ENCODE measurements around the gene ETHE1. TPM values are rescaled to one million over a fixed set of nuclear protein-coding genes. Genes with fewer than 3 reads are reported as not detected.

ETHE1 gene
- total RNA-seq, 2 donors from 2014 or later, result 32.8 to 122 TPM

DNA sequence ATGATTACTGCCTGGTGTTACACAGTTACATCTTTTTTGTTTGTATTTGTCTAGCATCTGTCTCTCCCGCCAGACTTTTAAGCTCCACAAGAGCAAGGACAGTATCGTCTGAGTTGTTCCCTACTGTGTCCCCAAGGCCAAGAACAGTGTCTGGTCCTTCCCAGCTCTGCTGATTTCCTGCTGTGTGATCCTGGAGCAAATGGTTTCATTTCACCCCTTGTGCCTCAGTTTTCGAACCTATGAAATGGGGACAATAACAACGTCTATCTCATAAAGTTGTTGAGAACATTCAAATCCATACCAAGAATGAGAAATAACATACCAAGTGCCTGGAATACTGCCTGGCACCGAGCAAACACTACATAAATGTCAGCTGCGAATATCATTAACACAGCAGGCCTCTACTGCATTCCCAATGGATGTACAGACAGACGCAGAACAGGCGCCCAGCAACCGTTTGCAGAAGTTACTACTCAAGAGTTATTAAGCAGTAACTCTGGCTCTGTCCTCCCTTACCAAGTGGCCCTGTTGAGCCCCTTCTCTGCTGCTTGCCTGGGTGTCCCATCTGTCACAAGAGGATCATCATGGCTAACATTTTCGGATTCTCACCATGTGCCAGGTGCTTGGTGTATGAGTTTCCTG is 36.9 kb upstream of the ETHE1 start:
- TF ChIP-seq, protein P1, sequence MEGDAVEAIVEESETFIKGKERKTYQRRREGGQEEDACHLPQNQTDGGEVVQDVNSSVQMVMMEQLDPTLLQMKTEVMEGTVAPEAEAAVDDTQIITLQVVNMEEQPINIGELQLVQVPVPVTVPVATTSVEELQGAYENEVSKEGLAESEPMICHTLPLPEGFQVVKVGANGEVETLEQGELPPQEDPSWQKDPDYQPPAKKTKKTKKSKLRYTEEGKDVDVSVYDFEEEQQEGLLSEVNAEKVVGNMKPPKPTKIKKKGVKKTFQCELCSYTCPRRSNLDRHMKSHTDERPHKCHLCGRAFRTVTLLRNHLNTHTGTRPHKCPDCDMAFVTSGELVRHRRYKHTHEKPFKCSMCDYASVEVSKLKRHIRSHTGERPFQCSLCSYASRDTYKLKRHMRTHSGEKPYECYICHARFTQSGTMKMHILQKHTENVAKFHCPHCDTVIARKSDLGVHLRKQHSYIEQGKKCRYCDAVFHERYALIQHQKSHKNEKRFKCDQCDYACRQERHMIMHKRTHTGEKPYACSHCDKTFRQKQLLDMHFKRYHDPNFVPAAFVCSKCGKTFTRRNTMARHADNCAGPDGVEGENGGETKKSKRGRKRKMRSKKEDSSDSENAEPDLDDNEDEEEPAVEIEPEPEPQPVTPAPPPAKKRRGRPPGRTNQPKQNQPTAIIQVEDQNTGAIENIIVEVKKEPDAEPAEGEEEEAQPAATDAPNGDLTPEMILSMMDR (IDR thresholded peaks at IDR 0.05), result no peak
- TF ChIP-seq POLR2A (IDR thresholded peaks at IDR 0.05) (no peak), POLR2AphosphoS5 (IDR thresholded peaks at IDR 0.05) (no peak)
- H3K9me3 ChIP-seq, result no peaks in the 10 kb centered on the region
- no peaks in the 10 kb centered on the region for H3K36me3 ChIP-seq
- H3K27me3 ChIP-seq (replicated peaks; ENCODE audit: insufficient read depth), result no peaks in the 10 kb centered on the region
- no peak overlapping the region for H3K27ac ChIP-seq
- DNase-seq (ENCODE audit: low spot score), result no peak
- 93% methylated on average over 10 of the region's 10 CpGs for WGBS
- intact Hi-C loops (cut with DNase I), result no loop called here
- H3K4me3 ChIP-seq, result no peak overlapping the region
- H3K4me1 ChIP-seq (replicated peaks), result no peaks in the 10 kb centered on the region

DNA sequence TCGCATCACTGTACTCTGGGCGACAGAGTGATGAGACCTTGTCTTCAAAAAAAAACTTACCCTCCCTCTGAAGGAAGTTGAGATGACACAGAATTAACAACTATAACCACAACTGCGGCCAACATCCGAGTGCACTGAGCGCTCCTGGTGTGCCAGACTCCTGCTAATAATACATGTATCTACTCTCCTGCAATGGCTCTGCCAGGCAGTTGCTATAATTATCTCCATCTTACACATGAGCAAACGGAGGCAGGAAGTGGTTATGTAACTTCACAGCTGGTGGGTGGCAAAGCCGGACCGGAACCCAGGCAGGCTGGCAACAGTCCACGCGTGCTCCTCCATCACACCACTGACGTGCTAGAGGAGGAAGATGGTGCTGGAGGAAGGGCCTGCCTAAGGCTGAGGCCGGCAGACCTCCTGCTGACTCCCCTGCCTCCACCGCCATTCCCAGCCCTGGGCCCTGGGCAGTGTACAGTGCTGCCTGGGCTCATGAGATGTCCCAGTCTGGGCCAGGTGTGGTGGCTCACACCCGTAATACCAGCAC is 35.8 kb upstream of the ETHE1 start:
- Histone ChIP-seq H3K36me3 (no peaks in the 10 kb centered on the region), H3K4me3 (no peak overlapping the region), H3K27me3 (replicated peaks; ENCODE audit: insufficient read depth) (no peaks in the 10 kb centered on the region), H3K4me1 (replicated peaks) (no peaks in the 10 kb centered on the region), H3K27ac (no peak overlapping the region), H3K9me3 (no peaks in the 10 kb centered on the region)
- intact Hi-C loops (cut with DNase I), result no loop called here
- TF ChIP-seq, protein P1 (IDR thresholded peaks at IDR 0.05), result no peak
- TF ChIP-seq POLR2A (IDR thresholded peaks at IDR 0.05) (no peak), POLR2AphosphoS5 (IDR thresholded peaks at IDR 0.05) (no peak)
- WGBS, result 67% methylated on average over 14 of the region's 14 CpGs
- no peak for DNase-seq (ENCODE audit: low spot score)

DNA sequence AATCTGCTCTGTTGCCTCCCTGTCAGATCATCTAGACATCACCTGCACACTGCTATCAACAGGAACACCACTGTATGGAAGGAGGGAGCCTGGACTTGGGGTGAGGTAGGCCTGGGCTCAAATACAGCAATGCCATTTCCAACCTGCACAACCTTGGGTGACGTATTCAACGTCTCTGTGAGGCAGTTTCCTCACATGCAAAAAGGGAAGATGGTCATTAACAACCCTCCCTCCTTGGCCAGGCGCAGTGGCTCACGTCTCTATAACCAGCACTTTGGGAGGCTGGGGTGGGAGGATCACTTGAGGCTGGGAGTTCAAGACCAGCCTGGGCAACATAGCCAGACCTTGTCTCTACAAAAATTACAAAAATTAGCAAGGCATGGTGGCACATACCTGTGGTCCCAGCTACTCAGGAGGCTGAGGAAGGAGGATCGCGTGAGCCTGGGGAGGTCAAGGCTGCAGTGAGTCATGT is 35.3 kb upstream of the ETHE1 start:
- H3K4me1 ChIP-seq (replicated peaks), result no peaks in the 10 kb centered on the region
- no peaks in the 10 kb centered on the region for H3K9me3 ChIP-seq
- no peaks in the 10 kb centered on the region for H3K27me3 ChIP-seq (replicated peaks; ENCODE audit: insufficient read depth)
- H3K36me3 ChIP-seq, result no peaks in the 10 kb centered on the region
- intact Hi-C loops (cut with DNase I), result no loop called here
- TF ChIP-seq POLR2AphosphoS5 (IDR thresholded peaks at IDR 0.05) (no peak), POLR2A (IDR thresholded peaks at IDR 0.05) (no peak)
- TF ChIP-seq, protein P1 (IDR thresholded peaks at IDR 0.05), result no peak
- no peak for DNase-seq (ENCODE audit: low spot score)
- H3K4me3 ChIP-seq, result no peak overlapping the region
- WGBS, result 79% methylated on average over 6 of the region's 6 CpGs
- H3K27ac ChIP-seq, result no peak overlapping the region

DNA sequence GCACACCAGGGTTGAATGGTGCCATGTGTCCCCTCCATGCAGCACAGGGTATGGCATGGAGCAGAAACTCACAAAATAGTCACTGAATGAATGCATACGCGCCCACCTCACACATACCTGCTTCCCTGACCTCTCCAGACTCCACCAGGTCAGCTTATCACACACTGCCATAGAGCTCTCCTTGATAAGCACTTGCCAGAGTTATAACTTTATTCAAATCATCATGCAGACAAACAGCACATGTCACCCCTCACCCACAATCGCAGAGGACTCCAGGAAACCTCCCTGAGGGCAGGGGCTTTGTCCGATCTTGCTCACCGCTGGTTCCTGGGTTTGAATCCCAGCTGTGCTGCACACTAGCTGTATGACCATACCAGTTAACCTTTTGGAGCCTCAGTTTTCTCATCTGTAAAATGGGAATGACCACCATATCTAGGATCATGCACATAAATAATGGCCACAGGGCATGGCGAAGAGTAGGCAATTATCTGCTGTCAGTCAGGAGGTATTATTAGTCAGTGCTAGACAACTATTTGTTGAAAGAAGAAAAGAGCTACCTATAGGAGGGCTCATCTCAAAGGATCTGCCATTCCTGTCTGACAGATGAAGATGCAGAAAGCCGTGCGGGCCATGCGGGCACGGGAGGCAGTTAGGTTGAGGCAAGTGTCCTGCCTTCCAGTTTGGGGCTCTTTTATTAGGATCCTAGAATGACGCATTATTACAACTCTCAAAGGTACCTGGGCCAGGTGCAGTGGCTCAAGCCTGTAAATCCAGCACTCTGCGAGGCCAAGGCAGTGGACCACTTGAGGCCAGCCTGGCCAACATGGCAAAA is 34.4 kb upstream of the ETHE1 start:
- H3K36me3 ChIP-seq, result no peaks in the 10 kb centered on the region
- no peaks in the 10 kb centered on the region for H3K9me3 ChIP-seq
- H3K27me3 ChIP-seq (replicated peaks; ENCODE audit: insufficient read depth), result no peaks in the 10 kb centered on the region
- intact Hi-C loops (cut with DNase I), result no loop called here
- TF ChIP-seq, protein P1 (IDR thresholded peaks at IDR 0.05), result no peak
- no peak for TF ChIP-seq POLR2A (IDR thresholded peaks at IDR 0.05)
- no peak for TF ChIP-seq POLR2AphosphoS5 (IDR thresholded peaks at IDR 0.05)
- WGBS, result 88% methylated on average over 12 of the region's 12 CpGs
- no peaks in the 10 kb centered on the region for H3K4me1 ChIP-seq (replicated peaks)
- H3K27ac ChIP-seq, result no peak overlapping the region
- no peak for DNase-seq (ENCODE audit: low spot score)
- H3K4me3 ChIP-seq, result no peak overlapping the region
